Mesendoderm (in vitro differentiated cells): Measurements from ENCODE around the gene NUMB.
A peak's percentile ranks its signal among the peaks of the same experiment; 100 is the strongest.

Source experiments
- DNase-seq: peaks from one replicate; pipeline ENCODE4 v3.0.0; 2013
- H2AK5ac ChIP-seq: 2 replicates; pipeline ENCODE4 v1.6.1; 2013; ENCODE audit warnings: low read length, inconsistent platforms
- H2BK120ac ChIP-seq: 2 replicates; pipeline ENCODE4 v1.6.1; 2013; ENCODE audit warnings: low read depth, mild to moderate bottlenecking, low read length, moderate library complexity, mixed read lengths
- H2BK15ac ChIP-seq: replicated peaks from 2 replicates; pipeline ENCODE4 v1.6.1; 2013; ENCODE audit warnings: low read depth, mild to moderate bottlenecking, moderate library complexity
- H2BK5ac ChIP-seq: 2 replicates; pipeline ENCODE4 v1.6.1; 2013; ENCODE audit warnings: low read length, inconsistent platforms
- H3K18ac ChIP-seq: 2 replicates; pipeline ENCODE4 v1.6.1; 2013; ENCODE audit warnings: mild to moderate bottlenecking, low read length, mixed read lengths
- H3K23ac ChIP-seq: one replicate; pipeline ENCODE4 v1.6.1; 2013; ENCODE audit warnings: low read length
- H3K27ac ChIP-seq: 2 replicates; pipeline ENCODE4 v1.5.1; 2013; ENCODE audit warnings: low read depth, mild to moderate bottlenecking, inconsistent platforms, low read length, moderate library complexity
- H3K27me3 ChIP-seq: 2 replicates; pipeline ENCODE4 v1.6.1; 2013; ENCODE audit warnings: low read length, control low read depth, mild to moderate bottlenecking, inconsistent platforms; ENCODE audit not compliant: insufficient read depth, poor library complexity
- H3K36me3 ChIP-seq: 2 replicates; pipeline ENCODE4 v1.6.1; 2013; ENCODE audit warnings: low read length, inconsistent platforms; ENCODE audit not compliant: control insufficient read depth, insufficient read depth
- H3K4ac ChIP-seq: one replicate; pipeline ENCODE4 v1.6.1; 2013; ENCODE audit warnings: low read depth, mild to moderate bottlenecking, low read length, moderate library complexity
- H3K4me1 ChIP-seq: 2 replicates; pipeline ENCODE4 v1.6.1; 2013; ENCODE audit warnings: low read depth, low read length, inconsistent platforms; ENCODE audit not compliant: control insufficient read depth
- H3K4me2 ChIP-seq: 2 replicates; pipeline ENCODE4 v1.6.1; 2013; ENCODE audit warnings: low read length
- H3K4me3 ChIP-seq: 2 replicates; pipeline ENCODE4 v1.5.1; 2013; ENCODE audit warnings: mild to moderate bottlenecking, low read length
- H3K56ac ChIP-seq: one replicate; pipeline ENCODE4 v1.6.1; 2013; ENCODE audit warnings: low read length
- H3K79me1 ChIP-seq: 2 replicates; pipeline ENCODE4 v1.6.1; 2013; ENCODE audit warnings: low read length, inconsistent platforms
- H3K79me2 ChIP-seq: 2 replicates; pipeline ENCODE4 v1.6.1; 2013; ENCODE audit warnings: mild to moderate bottlenecking, low read length; ENCODE audit not compliant: control insufficient read depth, insufficient read depth
- H3K9ac ChIP-seq: 2 replicates; pipeline ENCODE4 v1.6.1; 2013; ENCODE audit warnings: low read length, inconsistent platforms
- H4K5ac ChIP-seq: one replicate; pipeline ENCODE4 v1.6.1; 2013; ENCODE audit warnings: low read length
- H4K8ac ChIP-seq: one replicate; pipeline ENCODE4 v1.6.1; 2013; ENCODE audit warnings: low read depth, mild to moderate bottlenecking, control low read depth, low read length, moderate library complexity
- WGBS: extraction: QIAGEN DNeasy Blood & Tissue Kit; methylation state at CpG from one replicate; pipeline ENCODE4 v1.1.7; 2013; ENCODE audit warnings: low lambda C conversion rate, missing lambda C conversion rate; ENCODE audit not compliant: insufficient coverage; ENCODE audit errors: extremely low coverage; 5-methylcytosine and 5-hydroxymethylcytosine counted together

The NUMB gene

GRCh38 chr14:73283608-73284379 lies 174.6 kb downstream of the NUMB start:
- Histone ChIP-seq H3K4me2 (no peak overlapping the region), H3K27ac (no peak overlapping the region), H3K18ac (no peak overlapping the region), H3K36me3 (peaks cover 2% of the 10 kb centered on the region), H3K56ac (no peak overlapping the region), H4K5ac (no peak overlapping the region), H2AK5ac (no peak overlapping the region), H3K27me3 (no peaks in the 10 kb centered on the region), H2BK120ac (no peak overlapping the region), H4K8ac (no peak overlapping the region), H2BK5ac (no peak overlapping the region), H3K4me1 (no peaks in the 10 kb centered on the region), H3K4me3 (no peak overlapping the region), H3K4ac (no peak overlapping the region), H3K79me2 (no peaks in the 10 kb centered on the region), H3K79me1 (no peaks in the 10 kb centered on the region), H3K9ac (no peak overlapping the region), H2BK15ac (no peak overlapping the region), H3K23ac (no peak overlapping the region)
- peak; percentile 76 for DNase-seq
- no CpG with 5 or more reads among the region's 12 CpGs for WGBS

GRCh38 chr14:73280903-73281302 lies 177.4 kb downstream of the NUMB start:
- H3K18ac ChIP-seq = no peak overlapping the region
- no peak overlapping the region for H4K5ac ChIP-seq
- no peak overlapping the region for H2AK5ac ChIP-seq
- no peak overlapping the region for H3K23ac ChIP-seq
- no peak overlapping the region for H3K4ac ChIP-seq
- H3K9ac ChIP-seq = no peak overlapping the region
- no peaks in the 10 kb centered on the region for H3K79me1 ChIP-seq
- H2BK5ac ChIP-seq = no peak overlapping the region
- no peak overlapping the region for H3K27ac ChIP-seq
- H3K27me3 ChIP-seq = no peaks in the 10 kb centered on the region
- DNase-seq = no peak
- H3K4me1 ChIP-seq = no peaks in the 10 kb centered on the region
- WGBS = no CpG with 5 or more reads among the region's 5 CpGs
- no peak overlapping the region for H4K8ac ChIP-seq
- H3K4me2 ChIP-seq = no peak overlapping the region
- no peaks in the 10 kb centered on the region for H3K79me2 ChIP-seq
- H3K56ac ChIP-seq = no peak overlapping the region
- H3K36me3 ChIP-seq = peaks cover 4% of the 10 kb centered on the region
- no peak overlapping the region for H2BK15ac ChIP-seq
- H3K4me3 ChIP-seq = no peak overlapping the region
- no peak overlapping the region for H2BK120ac ChIP-seq

- no peak overlapping the region for H3K4me2 ChIP-seq
- peaks cover 7% of the 10 kb centered on the region for H3K36me3 ChIP-seq
- no peak overlapping the region for H3K18ac ChIP-seq
- H3K4ac ChIP-seq = no peak overlapping the region
- H2BK5ac ChIP-seq = no peak overlapping the region
- no peaks in the 10 kb centered on the region for H3K79me1 ChIP-seq
- no peak overlapping the region for H3K23ac ChIP-seq
- H3K4me1 ChIP-seq = no peaks in the 10 kb centered on the region
- H3K27me3 ChIP-seq = no peaks in the 10 kb centered on the region
- no CpG with 5 or more reads among the region's 2 CpGs for WGBS
- no peak overlapping the region for H3K56ac ChIP-seq
- no peak overlapping the region for H3K27ac ChIP-seq
- no peak overlapping the region for H3K9ac ChIP-seq
- DNase-seq = no peak
- H2AK5ac ChIP-seq = no peak overlapping the region
- H4K8ac ChIP-seq = no peak overlapping the region
- no peaks in the 10 kb centered on the region for H3K79me2 ChIP-seq
- no peak overlapping the region for H2BK120ac ChIP-seq
- no peak overlapping the region for H4K5ac ChIP-seq
- H3K4me3 ChIP-seq = no peak overlapping the region
- H2BK15ac ChIP-seq = no peak overlapping the region
Observed at GRCh38 chr14:73277376-73277775, 181.0 kb downstream of the NUMB start.

- Histone ChIP-seq H3K23ac (no peak overlapping the region), H3K36me3 (peaks cover 4% of the 10 kb centered on the region), H4K8ac (no peak overlapping the region), H3K27ac (no peak overlapping the region), H2BK5ac (no peak overlapping the region), H4K5ac (no peak overlapping the region), H2BK120ac (no peak overlapping the region), H2AK5ac (no peak overlapping the region), H3K9ac (no peak overlapping the region), H3K4me2 (no peak overlapping the region), H3K4me3 (no peak overlapping the region), H3K27me3 (no peaks in the 10 kb centered on the region), H3K56ac (no peak overlapping the region), H3K4ac (no peak overlapping the region), H2BK15ac (no peak overlapping the region), H3K18ac (no peak overlapping the region), H3K79me2 (no peaks in the 10 kb centered on the region), H3K79me1 (no peaks in the 10 kb centered on the region), H3K4me1 (no peaks in the 10 kb centered on the region)
- no CpG with 5 or more reads among the region's 7 CpGs for WGBS
- no peak for DNase-seq
Observed at GRCh38 chr14:73276836-73277235, 181.5 kb downstream of the NUMB start.

DNA sequence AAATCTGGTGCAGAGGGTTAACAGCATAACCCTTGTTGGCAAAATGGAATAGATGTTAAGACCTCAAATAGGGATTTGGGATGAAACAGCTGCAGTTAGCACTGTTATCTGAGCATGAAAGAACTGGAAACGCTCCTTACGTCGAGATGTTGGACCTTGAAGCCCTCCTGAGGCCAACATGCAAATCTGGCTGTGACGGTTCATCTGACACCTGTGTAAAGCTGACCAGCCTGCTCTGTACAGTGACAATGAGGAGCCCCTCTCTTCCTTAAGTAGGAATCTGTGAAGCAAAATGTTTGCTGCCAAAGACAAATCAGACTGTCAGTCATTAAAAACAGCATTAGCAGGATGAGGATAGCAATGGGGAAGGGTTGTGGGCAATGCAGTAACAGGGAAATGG lies 184.5 kb downstream of the NUMB start:
- H3K4ac ChIP-seq = no peak overlapping the region
- no peaks in the 10 kb centered on the region for H3K27me3 ChIP-seq
- no peak overlapping the region for H2BK120ac ChIP-seq
- no peak overlapping the region for H3K23ac ChIP-seq
- no peak for DNase-seq
- H3K79me2 ChIP-seq = no peaks in the 10 kb centered on the region
- no peak overlapping the region for H4K5ac ChIP-seq
- H3K4me3 ChIP-seq = no peak overlapping the region
- H2BK15ac ChIP-seq = no peak overlapping the region
- H3K27ac ChIP-seq = no peak overlapping the region
- H3K4me2 ChIP-seq = no peak overlapping the region
- H4K8ac ChIP-seq = no peak overlapping the region
- peaks cover 4% of the 10 kb centered on the region for H3K36me3 ChIP-seq
- H3K79me1 ChIP-seq = no peaks in the 10 kb centered on the region
- no peak overlapping the region for H3K9ac ChIP-seq
- H3K56ac ChIP-seq = no peak overlapping the region
- no peak overlapping the region for H3K18ac ChIP-seq
- H2BK5ac ChIP-seq = no peak overlapping the region
- no CpG with 5 or more reads among the region's 4 CpGs for WGBS
- no peak overlapping the region for H2AK5ac ChIP-seq
- no peaks in the 10 kb centered on the region for H3K4me1 ChIP-seq

DNA sequence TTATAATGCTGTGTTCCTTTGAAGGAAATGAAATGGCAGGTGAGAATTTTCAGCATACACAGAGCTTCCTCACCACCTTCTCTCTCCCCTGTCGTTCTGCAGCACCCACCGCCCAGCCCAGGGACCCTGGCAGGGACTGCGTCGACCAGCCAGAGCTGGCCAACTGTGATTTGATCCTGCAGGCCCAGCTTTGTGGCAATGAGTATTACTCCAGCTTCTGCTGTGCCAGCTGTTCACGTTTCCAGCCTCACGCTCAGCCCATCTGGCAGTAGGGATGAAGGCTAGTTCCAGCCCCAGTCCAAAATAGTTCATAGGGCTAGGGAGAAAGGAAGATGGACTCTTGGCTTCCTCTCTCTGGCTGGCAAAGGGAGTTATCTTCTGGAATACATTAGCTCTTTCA lies 186.0 kb downstream of the NUMB start:
- no peak overlapping the region for H3K9ac ChIP-seq
- H3K27ac ChIP-seq = no peak overlapping the region
- no peak overlapping the region for H2BK120ac ChIP-seq
- H2AK5ac ChIP-seq = no peak overlapping the region
- no peak overlapping the region for H2BK15ac ChIP-seq
- no peak overlapping the region for H3K4ac ChIP-seq
- no peak overlapping the region for H4K8ac ChIP-seq
- H3K79me1 ChIP-seq = no peaks in the 10 kb centered on the region
- H3K56ac ChIP-seq = no peak overlapping the region
- H3K23ac ChIP-seq = no peak overlapping the region
- no CpG with 5 or more reads among the region's 6 CpGs for WGBS
- no peak overlapping the region for H3K4me3 ChIP-seq
- no peak overlapping the region for H3K4me2 ChIP-seq
- peaks cover 4% of the 10 kb centered on the region for H3K36me3 ChIP-seq
- no peaks in the 10 kb centered on the region for H3K4me1 ChIP-seq
- no peak for DNase-seq
- no peak overlapping the region for H4K5ac ChIP-seq
- H3K79me2 ChIP-seq = no peaks in the 10 kb centered on the region
- H2BK5ac ChIP-seq = no peak overlapping the region
- H3K27me3 ChIP-seq = no peaks in the 10 kb centered on the region
- H3K18ac ChIP-seq = no peak overlapping the region
